ENCODE measurements around the gene NUAK2. TPM values are rescaled to one million over a fixed set of nuclear protein-coding genes. Genes with fewer than 3 reads are reported as not detected.

Gene NUAK2
- total RNA-seq, 4 donors from 2014 or later = 22.0 to 40.0 (median 30.9) TPM

DNA sequence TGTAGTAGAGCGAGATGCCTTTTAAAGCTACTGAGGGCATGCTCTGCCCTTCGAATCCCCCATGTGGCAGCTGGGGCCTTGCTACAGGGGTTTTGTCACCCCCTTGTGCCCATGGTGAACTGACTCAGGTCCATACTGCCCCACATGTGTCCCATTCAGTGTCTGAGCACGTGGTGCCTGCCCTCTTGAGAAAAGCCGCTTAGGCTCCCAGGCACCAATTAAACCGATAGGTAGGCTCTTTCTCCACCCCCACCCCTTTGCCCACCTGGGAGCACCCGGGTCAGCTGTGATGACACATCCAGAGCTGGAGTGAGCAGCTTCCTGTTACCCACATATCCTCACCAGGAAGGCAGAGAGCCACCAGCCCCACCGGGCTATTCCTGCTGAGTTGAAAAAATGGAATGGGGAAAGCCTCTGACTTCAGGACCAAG lies 63.3 kb downstream of the NUAK2 start:
- Histone ChIP-seq H3K4me1 (peaks cover 0 to 19% (median 0%) of the 10 kb centered on the region in 4 donors), H3K27ac (no peak overlapping the region), H3K27me3 (no peaks in the 10 kb centered on the region), H3K36me3 (no peaks in the 10 kb centered on the region), H3K4me3 (no peak overlapping the region), H3K9me3 (no peaks in the 10 kb centered on the region)
- TF ChIP-seq POLR2A (IDR thresholded peaks at IDR 0.05) = no peak
- TF ChIP-seq, protein P1, sequence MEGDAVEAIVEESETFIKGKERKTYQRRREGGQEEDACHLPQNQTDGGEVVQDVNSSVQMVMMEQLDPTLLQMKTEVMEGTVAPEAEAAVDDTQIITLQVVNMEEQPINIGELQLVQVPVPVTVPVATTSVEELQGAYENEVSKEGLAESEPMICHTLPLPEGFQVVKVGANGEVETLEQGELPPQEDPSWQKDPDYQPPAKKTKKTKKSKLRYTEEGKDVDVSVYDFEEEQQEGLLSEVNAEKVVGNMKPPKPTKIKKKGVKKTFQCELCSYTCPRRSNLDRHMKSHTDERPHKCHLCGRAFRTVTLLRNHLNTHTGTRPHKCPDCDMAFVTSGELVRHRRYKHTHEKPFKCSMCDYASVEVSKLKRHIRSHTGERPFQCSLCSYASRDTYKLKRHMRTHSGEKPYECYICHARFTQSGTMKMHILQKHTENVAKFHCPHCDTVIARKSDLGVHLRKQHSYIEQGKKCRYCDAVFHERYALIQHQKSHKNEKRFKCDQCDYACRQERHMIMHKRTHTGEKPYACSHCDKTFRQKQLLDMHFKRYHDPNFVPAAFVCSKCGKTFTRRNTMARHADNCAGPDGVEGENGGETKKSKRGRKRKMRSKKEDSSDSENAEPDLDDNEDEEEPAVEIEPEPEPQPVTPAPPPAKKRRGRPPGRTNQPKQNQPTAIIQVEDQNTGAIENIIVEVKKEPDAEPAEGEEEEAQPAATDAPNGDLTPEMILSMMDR (IDR thresholded peaks at IDR 0.05) = no peak
- DNase-seq = no peak

DNA sequence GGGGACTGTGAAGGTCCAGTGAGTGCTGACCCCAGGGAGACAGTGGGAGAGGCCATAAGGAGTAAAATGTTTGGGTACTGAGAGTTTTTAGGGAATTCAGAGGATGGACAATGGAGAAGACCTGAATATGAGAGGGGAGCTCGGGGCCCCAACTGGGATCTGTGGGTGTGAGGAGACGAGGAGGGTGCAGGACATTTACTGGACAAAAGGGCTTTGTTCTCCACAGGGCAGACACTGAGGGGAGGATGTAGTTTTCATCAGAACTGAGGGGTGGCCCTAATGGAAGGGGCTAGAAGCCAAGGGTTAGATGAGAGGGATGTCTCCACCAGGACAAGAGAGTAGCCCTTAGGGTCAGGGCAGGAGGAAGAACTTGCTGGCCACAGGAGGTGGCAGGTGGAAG lies 63.8 kb downstream of the NUAK2 start:
- no peak overlapping the region for H3K27ac ChIP-seq
- no peaks in the 10 kb centered on the region for H3K9me3 ChIP-seq
- H3K27me3 ChIP-seq = no peaks in the 10 kb centered on the region
- TF ChIP-seq, protein P1 (IDR thresholded peaks at IDR 0.05) = no peak
- TF ChIP-seq POLR2A (IDR thresholded peaks at IDR 0.05) = no peak
- peaks cover 0 to 19% (median 0%) of the 10 kb centered on the region in 4 donors for H3K4me1 ChIP-seq
- no peaks in the 10 kb centered on the region for H3K36me3 ChIP-seq
- DNase-seq = no peak
- H3K4me3 ChIP-seq = no peak overlapping the region

DNA sequence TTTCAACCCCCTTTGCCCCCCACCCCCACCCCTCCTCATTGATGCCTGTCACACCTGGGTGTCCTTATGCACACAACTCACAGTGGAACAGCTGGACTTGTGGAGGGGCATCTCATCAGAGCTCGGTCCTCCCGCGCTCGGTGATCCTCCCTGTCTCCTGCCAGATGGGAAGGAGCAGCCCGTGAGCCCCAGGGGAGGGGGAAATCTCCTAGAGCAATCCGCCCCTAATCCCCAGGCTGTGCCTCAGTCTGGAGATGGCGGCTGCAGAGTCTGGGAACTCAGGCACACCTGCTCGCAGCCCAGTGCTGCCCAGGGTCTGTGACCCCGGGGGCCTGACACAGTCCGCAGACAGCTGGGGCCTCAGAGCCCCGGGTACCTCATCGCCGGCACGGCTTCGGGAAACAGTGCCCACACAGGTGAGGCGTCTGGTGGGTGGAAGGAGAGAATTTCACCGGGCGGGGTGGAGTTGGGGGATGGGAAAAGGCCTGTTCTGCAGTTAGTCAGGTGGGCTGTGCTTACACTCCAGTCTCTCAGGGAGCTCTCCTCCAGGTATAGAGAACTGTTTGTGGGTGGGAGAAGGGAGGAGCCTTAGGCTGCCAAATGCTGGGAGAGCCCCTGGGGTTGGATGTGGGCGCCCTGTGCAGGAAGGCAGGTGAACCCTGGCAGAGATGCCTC lies 64.5 kb downstream of the NUAK2 start:
- Histone ChIP-seq H3K4me3 (no peak overlapping the region), H3K27ac (no peak overlapping the region), H3K27me3 (no peaks in the 10 kb centered on the region), H3K4me1 (peaks cover 0 to 12% (median 0%) of the 10 kb centered on the region in 4 donors), H3K9me3 (no peaks in the 10 kb centered on the region), H3K36me3 (no peaks in the 10 kb centered on the region)
- TF ChIP-seq, protein P1 (IDR thresholded peaks at IDR 0.05) = no peak
- no peak for TF ChIP-seq POLR2A (IDR thresholded peaks at IDR 0.05)
- DNase-seq = no peak

DNA sequence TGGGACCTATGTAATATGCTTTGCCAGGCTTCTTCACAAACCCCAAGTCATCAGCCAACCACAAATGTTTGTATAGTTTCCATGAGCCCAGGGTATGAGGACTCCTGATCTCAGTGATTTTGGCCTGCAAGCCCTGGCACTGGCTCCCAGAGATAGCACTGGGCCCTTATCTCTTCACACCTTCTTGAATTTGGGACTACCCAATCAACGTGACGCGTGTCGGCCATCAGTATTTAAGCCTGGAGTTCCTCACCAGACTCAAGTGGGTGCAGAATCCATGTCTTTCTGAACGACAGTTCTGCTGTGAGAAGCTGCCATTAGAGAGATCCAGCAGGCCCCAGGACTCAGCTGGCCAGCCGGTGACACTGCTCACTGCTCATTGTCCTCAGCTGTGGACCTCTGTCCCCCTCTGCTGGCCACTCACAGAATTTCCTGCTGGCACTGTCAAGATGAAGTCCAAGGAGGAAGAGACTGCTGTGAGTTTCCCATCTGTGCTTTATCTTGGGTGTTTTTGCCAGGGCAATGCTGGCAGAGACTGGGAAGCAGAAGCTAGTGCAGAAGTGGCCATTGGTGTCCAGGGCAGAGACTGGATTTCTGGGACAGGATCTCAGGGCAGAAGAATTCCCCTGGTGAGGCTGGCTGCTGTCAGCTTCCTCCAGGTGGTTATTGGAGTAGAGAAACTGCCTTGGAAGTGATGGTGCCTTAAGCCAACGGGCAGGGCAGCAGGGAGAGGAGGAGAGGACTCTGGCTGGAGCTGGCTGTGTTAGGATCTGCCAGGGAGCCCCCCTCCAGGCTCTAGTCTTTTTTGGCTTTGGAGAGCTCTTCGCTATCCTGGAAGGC lies 65.4 kb downstream of the NUAK2 start:
- no peaks in the 10 kb centered on the region for H3K9me3 ChIP-seq
- H3K27ac ChIP-seq = no peak overlapping the region
- no peaks in the 10 kb centered on the region for H3K27me3 ChIP-seq
- peaks cover 0 to 5% (median 0%) of the 10 kb centered on the region in 4 donors for H3K4me1 ChIP-seq
- no peak overlapping the region for H3K4me3 ChIP-seq
- no peaks in the 10 kb centered on the region for H3K36me3 ChIP-seq
- DNase-seq = peak; percentile 84 to 95 (median 91)
- no peak for TF ChIP-seq POLR2A (IDR thresholded peaks at IDR 0.05)
- TF ChIP-seq, protein P1 (IDR thresholded peaks at IDR 0.05) = peak; percentile 89 to 99 (median 98)

Small RNAs within 50 kb of the gene (small RNA-seq; reads per million reads assigned to genes)
- gene SNRPGP10 = 0 reads per million in 2 donors

Other genes with a start within 250 kb of the NUAK2 start
- 1 to 10 TPM in 3 of 4 donors, under 1 TPM in 1; 0.88 to 3.3 (median 2.6) TPM for gene TMEM81, start 237.3 kb downstream of the NUAK2 start, total RNA-seq
- gene RBBP5, start 199.8 kb downstream of the NUAK2 start, total RNA-seq = 10 to 100 TPM; 11.9 to 21.5 (median 15.3) TPM
- gene DSTYK, start 110.0 kb downstream of the NUAK2 start, total RNA-seq = 10 to 100 TPM in 1 of 4 donors, 1 to 10 TPM in 3; 3.5 to 11.6 (median 6.8) TPM
- gene TMCC2, start 93.8 kb downstream of the NUAK2 start, total RNA-seq = 1 to 10 TPM in 2 of 4 donors, under 1 TPM in 2; 0.53 to 4.1 (median 1.1) TPM
- not detected for gene KLHDC8A, start 35.2 kb upstream of the NUAK2 start, total RNA-seq
- gene LEMD1, start 100.3 kb upstream of the NUAK2 start, total RNA-seq = 1 to 10 TPM in 2 of 4 donors, not detected in 2; 2.4 to 3.7 TPM
- gene BLACAT1, start 134.3 kb upstream of the NUAK2 start, total RNA-seq = 1 to 10 TPM in 2 of 4 donors, under 1 TPM in 1, not detected in 1; 0.53 to 3.6 (median 1.5) TPM
- 100 to 1,000 TPM in 1 of 4 donors, 10 to 100 TPM in 3; 47.0 to 126 (median 80.7) TPM for gene CDK18, start 182.9 kb upstream of the NUAK2 start, total RNA-seq